HepG2 (cell line): ENCODE results near the gene NCAPD2. TPM values are rescaled to one million over a fixed set of nuclear protein-coding genes. Genes with fewer than 3 reads are reported as not detected.

Experiments used
- DNMT3B ChIP-seq: conservative IDR thresholded peaks from 2 replicates; pipeline ENCODE4 v1.6.1; 2016; ENCODE audit warnings: missing biosample characterization, control low read depth
- FLYWCH1 ChIP-seq: sonication (generic); formaldehyde crosslinking; IDR thresholded peaks from 2 replicates; pipeline ENCODE4 v1.8.1; 2023; ENCODE audit warnings: mild to moderate bottlenecking, missing genetic modification reagents
- HMG20B ChIP-seq: conservative IDR thresholded peaks from 2 replicates; pipeline ENCODE4 v1.6.1; 2016; ENCODE audit warnings: missing genetic modification reagents, missing compliant biosample characterization
- MAF1 ChIP-seq: sonication (generic); formaldehyde crosslinking; IDR thresholded peaks from 2 replicates; pipeline ENCODE4 v1.5.0; 2020; ENCODE audit warnings: missing genetic modification reagents, borderline replicate concordance
- MLLT10 ChIP-seq: sonication (generic); formaldehyde crosslinking; IDR thresholded peaks from 2 replicates; pipeline ENCODE4 v1.4.0; 2020; ENCODE audit warnings: missing genetic modification reagents
- MTF1 ChIP-seq: sonication (generic); formaldehyde crosslinking; IDR thresholded peaks from 2 replicates; pipeline ENCODE4 v1.5.0; 2020; ENCODE audit warnings: missing genetic modification reagents
- NR1H2 ChIP-seq: sonication (generic); formaldehyde crosslinking; IDR thresholded peaks from 2 replicates; pipeline ENCODE4 v1.8.1; 2022; ENCODE audit warnings: low read depth, missing genetic modification reagents, borderline replicate concordance
- RBAK ChIP-seq: sonication (generic); formaldehyde crosslinking; IDR thresholded peaks from 2 replicates; pipeline ENCODE4 v1.5.1; 2020; ENCODE audit warnings: mild to moderate bottlenecking, missing genetic modification reagents
- RBM39 ChIP-seq: fragments of 200-400 bp; formaldehyde crosslinking; IDR thresholded peaks from one replicate; pipeline ENCODE4 v1.6.1; 2018; ENCODE audit warnings: antibody characterized with exemption, mild to moderate bottlenecking, low read depth, low read length; ENCODE audit not compliant: poor library complexity, severe bottlenecking
- RCOR2 ChIP-seq: IDR thresholded peaks from 2 replicates; pipeline ENCODE4 v1.6.1; 2016; ENCODE audit warnings: missing biosample characterization, missing genetic modification reagents
- RFX3 ChIP-seq: IDR thresholded peaks from 2 replicates; pipeline ENCODE4 v1.6.1; 2016; ENCODE audit warnings: missing biosample characterization, missing genetic modification reagents
- SOX13 ChIP-seq, 3 experiments: fragments of 450-650 bp in 1 of 3; sonication (generic) in 1 of 3; formaldehyde crosslinking in 1 of 3; IDR thresholded peaks in 2 of 3; conservative IDR thresholded peaks in 1 of 3; 2 replicates each; pipeline versions ENCODE4 v1.5.0 to v1.6.1; 2016 to 2020; ENCODE audit warnings: antibody characterized with exemption in 1 of 3, mild to moderate bottlenecking in 1 of 3, missing compliant biosample characterization in 1 of 3, missing genetic modification reagents in 1 of 3, moderate library complexity in 1 of 3
- SP5 ChIP-seq: IDR thresholded peaks from 2 replicates; pipeline ENCODE4 v1.6.1; 2016; ENCODE audit warnings: low read depth, borderline replicate concordance
- TARDBP ChIP-seq: sonication (generic); formaldehyde crosslinking; IDR thresholded peaks from 2 replicates; pipeline ENCODE4 v1.8.0; 2022; ENCODE audit warnings: mild to moderate bottlenecking, missing genetic modification reagents
- TBL1XR1 ChIP-seq: fragments of 150-350 bp; IDR thresholded peaks from 2 replicates; pipeline ENCODE4 v1.6.1; 2014; ENCODE audit warnings: borderline replicate concordance, low read length; ENCODE audit not compliant: partially characterized antibody
- ZBTB33 ChIP-seq: sonication (generic); formaldehyde crosslinking; IDR thresholded peaks from 2 replicates; pipeline ENCODE4 v1.4.0; 2020; ENCODE audit warnings: missing genetic modification reagents
- ZBTB34 ChIP-seq: sonication (generic); formaldehyde crosslinking; IDR thresholded peaks from 2 replicates; pipeline ENCODE4 v1.8.0; 2022; ENCODE audit warnings: mild to moderate bottlenecking, missing genetic modification reagents
- ZBTB39 ChIP-seq: sonication (generic); formaldehyde crosslinking; IDR thresholded peaks from 2 replicates; pipeline ENCODE4 v1.5.0; 2020; ENCODE audit warnings: missing genetic modification reagents
- ZC3H13 ChIP-seq: sonication (generic); formaldehyde crosslinking; IDR thresholded peaks from 2 replicates; pipeline ENCODE4 v1.8.1; 2023; ENCODE audit warnings: mild to moderate bottlenecking, missing genetic modification reagents, moderate library complexity
- ZNF546 ChIP-seq: sonication (generic); formaldehyde crosslinking; conservative IDR thresholded peaks from 2 replicates; pipeline ENCODE4 v1.8.1; 2023; ENCODE audit warnings: mild to moderate bottlenecking, missing genetic modification reagents
- ZNF549 ChIP-seq: sonication (generic); formaldehyde crosslinking; IDR thresholded peaks from 2 replicates; pipeline ENCODE4 v1.5.0; 2020; ENCODE audit warnings: missing genetic modification reagents
- ZNF562 ChIP-seq: sonication (generic); formaldehyde crosslinking; IDR thresholded peaks from 2 replicates; pipeline ENCODE4 v1.8.0; 2022; ENCODE audit warnings: missing genetic modification reagents, borderline replicate concordance
- ZNF691 ChIP-seq: sonication (generic); formaldehyde crosslinking; IDR thresholded peaks from 2 replicates; pipeline ENCODE4 v1.4.0; 2020; ENCODE audit warnings: missing genetic modification reagents, low read depth, mild to moderate bottlenecking, borderline replicate concordance
- ZNF720 ChIP-seq: sonication (generic); formaldehyde crosslinking; IDR thresholded peaks from 2 replicates; pipeline ENCODE4 v1.4.0; 2020; ENCODE audit warnings: missing genetic modification reagents
- polyA plus RNA-seq, 8 experiments: library from polyadenylated mRNA; depleted of rRNA in 3 of 8; stranded (reverse) in 7 of 8; unstranded in 1 of 8; fragments of >200 nt; fragmentation: Illumina TruSeq in 4 of 8; extraction: Trizol in 4 of 8; gene quantifications; 2 replicates each; pipeline versions ENCODE4 v1.2.1 to v1.2.3, GENCODE V29; 2011 to 2016; ENCODE audit warnings: low read depth in 4 of 8, missing spikeins in 1 of 8, mixed read lengths in 1 of 8; ENCODE audit not compliant: insufficient read depth in 1 of 8
- total RNA-seq, 5 experiments: library from RNA; depleted of rRNA; stranded (reverse); fragments of >200 nt; fragmentation: Illumina TruSeq; extraction: Trizol; gene quantifications; 2 replicates each; pipeline ENCODE4 v1.2.3, GENCODE V29; 2016; ENCODE audit warnings: low read depth in 1 of 5

The NCAPD2 gene
- total and polyA plus RNA-seq, 2 of the 13 experiments (the other 11 are each of a cell fraction or from before 2014, with no cell fraction given): 51.1 to 65.6 TPM

DNA sequence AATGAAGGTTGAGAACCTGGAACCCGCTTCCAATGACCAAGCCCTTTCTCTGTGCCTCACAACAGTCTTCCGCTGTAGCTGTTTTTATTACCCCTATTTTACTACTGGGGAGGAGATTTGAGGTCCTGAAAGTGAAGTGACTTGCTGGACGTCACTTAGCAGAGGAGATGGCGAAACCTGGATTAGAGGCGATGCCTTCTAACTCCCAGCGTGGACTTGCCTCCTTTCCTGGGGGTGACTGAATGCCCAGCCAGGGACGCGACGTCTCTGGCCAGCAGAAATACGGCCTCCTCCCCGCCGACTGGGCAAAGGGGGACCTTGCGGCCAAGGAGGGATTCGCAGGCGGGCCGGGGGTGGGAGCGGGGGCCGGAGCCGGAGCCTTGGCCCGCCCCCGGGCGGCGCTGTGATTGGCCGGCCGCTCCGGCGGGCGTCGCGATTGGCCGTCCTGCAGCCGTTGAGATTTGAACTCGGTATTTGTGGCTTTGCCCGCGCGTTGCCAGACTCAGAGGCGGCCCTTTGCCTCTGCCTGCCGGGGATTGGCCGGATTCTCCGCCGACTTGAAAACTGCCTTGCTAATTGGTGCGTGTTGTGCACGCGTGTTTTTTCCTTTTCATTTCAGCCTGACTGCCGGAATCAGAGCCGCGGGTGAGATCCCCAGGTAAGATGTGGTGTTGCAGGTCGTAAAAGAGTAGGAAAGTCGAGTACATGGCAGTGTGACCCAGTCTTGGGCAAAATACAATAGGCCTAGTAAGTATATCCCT, at the start of gene NCAPD2 (continued):
- TF ChIP-seq NR1H2 (CRISPR knock-in tag) (0 out of 2 replicates have a peak, but pooled peaks have one; percentile 21), ZBTB33 (CRISPR knock-in tag) (no peak), ZBTB34 (no peak), MLLT10 (CRISPR knock-in tag) (no peak), ZNF562 (no peak), RBM39 (no peak), RBAK (CRISPR knock-in tag) (0 out of 2 replicates have a peak, but pooled peaks have one; percentile 43), ZNF720 (CRISPR knock-in tag) (no peak), ZC3H13 (peak; percentile 92), TARDBP (CRISPR knock-in tag) (no peak), HMG20B (CRISPR knock-in tag) (no peak), SOX13 (IDR thresholded peaks at IDR 0.05) (no peak), SOX13 (CRISPR knock-in tag; conservative IDR thresholded peaks at IDR 0.05 in 1 of 2, IDR thresholded peaks at IDR 0.05 in 1 of 2) (no peak), MTF1 (no peak), TBL1XR1 (no peak), FLYWCH1 (no peak), MAF1 (CRISPR knock-in tag) (no peak; the same call in 1 of the 2 replicates), DNMT3B (CRISPR knock-in tag) (no peak), ZNF549 (no peak), ZNF691 (CRISPR knock-in tag) (no peak), ZBTB39 (CRISPR knock-in tag) (no peak), RFX3 (CRISPR knock-in tag) (no peak), RCOR2 (CRISPR knock-in tag) (no peak), SP5 (CRISPR knock-in tag) (no peak), ZNF546 (CRISPR knock-in tag) (0 out of 2 replicates have a peak, but pooled peaks have one; percentile 42)
